Right lobe of liver (tissue), 6 donors: Measurements from ENCODE around the gene PHF21B. TPM values are rescaled to one million over a fixed set of nuclear protein-coding genes. Genes with fewer than 3 reads are reported as not detected.
A peak's percentile ranks its signal among the peaks of the same experiment; 100 is the strongest.

Experiments
- ATAC-seq, 4 donors: fragments of 200-7000 bp; cut with Tn5 transposase; one replicate each; pipeline ENCODE4 v1.9.1; 2020; ENCODE audit warnings: mild to moderate bottlenecking in 4 of 4, moderate library complexity in 4 of 4
- DNase-seq, 3 donors: peaks; one replicate each; pipeline ENCODE4 v3.0.0-alpha.2; 2020
- H3K27ac ChIP-seq, 3 donors: fragments of 200-600 bp; one replicate each; pipeline ENCODE4 v1.8.0; 2022
- H3K27me3 ChIP-seq, 2 donors: fragments of 200-600 bp; one replicate each; pipeline ENCODE4 v1.8.0; 2022
- H3K36me3 ChIP-seq, 4 donors: fragments of 200-600 bp; sonication (generic) in 1 of 4; one replicate each; pipeline versions ENCODE4 v1.5.1 to v1.8.0; 2017 to 2022; ENCODE audit warnings: control low read depth in 1 of 4
- H3K4me1 ChIP-seq, 4 donors: fragments of 200-600 bp; sonication (generic) in 1 of 4; one replicate each; pipeline versions ENCODE4 v1.5.1 to v1.8.0; 2017 to 2022; ENCODE audit warnings: control low read depth in 1 of 4
- H3K4me3 ChIP-seq, 3 donors: fragments of 200-600 bp; one replicate each; pipeline ENCODE4 v1.8.0; 2022
- H3K9me3 ChIP-seq, 4 donors: fragments of 200-600 bp; sonication (generic) in 1 of 4; one replicate each; pipeline versions ENCODE4 v1.5.1 to v1.8.0; 2017 to 2022; ENCODE audit warnings: control low read depth in 1 of 4
- POLR2A ChIP-seq: fragments of 450-650 bp; IDR thresholded peaks from one replicate; pipeline ENCODE4 v1.6.1; 2017; ENCODE audit warnings: antibody characterized with exemption, mild to moderate bottlenecking
- WGBS: methylation state at CpG from one replicate; pipeline ENCODE4 v1.1.6; 2018; ENCODE audit warnings: low coverage, low lambda C conversion rate; ENCODE audit not compliant: insufficient coverage; ENCODE audit errors: missing lambda C conversion rate; 5-methylcytosine and 5-hydroxymethylcytosine counted together
- intact Hi-C, 2 donors: fragments of 100-400 bp; cut with DNase I; formaldehyde crosslinking; loops; one replicate each; pipeline versions ENCODE4 v1.11.2 to v1.14.1; 2022
- long read RNA-seq: library from polyadenylated mRNA; unstranded; transcript quantifications from one replicate; pipeline ENCODE4 v2.0.0, GENCODE V29; 2019
- total RNA-seq, 6 experiments: library from RNA; depleted of rRNA in 2 of 6; stranded (reverse); fragments of >200 nt in 2 of 6; fragmentation: NEBNext Ultra II Directional in 3 of 6; extraction: Animal tissue kit (Norgen Biotek cat#: 25700) in 3 of 6; gene quantifications; one replicate each; pipeline versions ENCODE4 v1.1.0 to v1.2.4, GENCODE V29; 2016 to 2023
- TF ChIP-seq, protein P1 (sequence below), 4 donors: fragments of 200-600 bp in 3 of 4; fragments of 450-650 bp in 1 of 4; IDR thresholded peaks; one replicate each; pipeline versions ENCODE4 v1.5.1 to v1.8.0; 2016 to 2022; ENCODE audit warnings: antibody characterized with exemption in 4 of 4, mild to moderate bottlenecking in 2 of 4
- donor health status: DM: no; HTN: yes; CAD: no.
- donor health status: DM: no; HTN: no; CAD: no.
- donor health status: DM: no; HTN: no; CAD: no.
- donor health status: DM: no; HTN: yes; CAD: no.
- donor health status: DM: no; HTN: yes; CAD: no.

The PHF21B gene
- not detected for total RNA-seq
- long read RNA-seq: 0 reads

DNA sequence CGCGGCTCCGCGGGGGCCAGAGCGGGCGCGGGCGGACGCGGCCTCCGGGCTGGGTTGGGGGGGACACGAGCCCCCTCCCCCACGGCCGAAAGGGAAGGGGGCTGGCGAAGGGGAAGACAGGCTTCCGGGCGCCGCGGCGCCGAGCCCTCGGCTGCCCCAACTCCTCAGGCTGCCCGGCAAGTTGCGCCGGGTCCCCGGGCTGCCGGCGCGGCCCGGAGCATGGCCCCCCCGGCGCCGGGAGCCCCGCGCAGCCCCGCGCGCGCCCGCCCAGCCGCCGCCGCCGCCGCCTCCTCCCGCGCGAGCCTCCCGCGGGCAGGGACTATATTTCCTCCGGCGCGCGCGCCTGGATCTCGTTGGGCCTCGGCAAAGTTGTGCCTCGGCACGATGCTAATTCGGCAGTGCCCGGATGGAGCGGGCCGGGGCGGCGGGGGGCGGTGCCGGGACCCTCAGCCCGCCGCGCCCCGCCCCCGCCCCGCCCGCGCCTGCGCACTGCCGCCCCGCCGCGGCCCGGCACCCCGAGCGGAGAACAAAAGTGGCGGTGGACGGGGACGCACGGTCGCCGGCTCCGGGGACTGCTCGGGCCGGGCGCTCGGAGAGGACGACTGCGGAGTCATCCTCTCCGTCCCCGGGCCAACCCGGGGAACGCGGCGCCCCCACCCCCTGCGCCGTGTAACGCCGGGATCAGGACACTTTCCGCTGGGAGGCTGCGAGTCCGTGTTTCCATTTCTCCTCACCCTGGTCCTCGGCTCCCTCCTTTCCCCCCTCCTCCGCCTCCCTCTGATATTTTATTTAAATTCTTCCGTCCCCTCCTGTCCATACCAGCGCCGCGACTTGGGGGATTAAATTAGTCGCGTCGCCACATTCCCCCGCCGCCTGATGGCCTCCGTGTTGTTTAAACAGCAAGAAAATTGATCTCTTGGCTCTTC lies at the start of gene PHF21B:
Gene PHF21B (minus strand): TSS at position 400 of the 926 bp plus-strand sequence. CDS start 456 bp downstream, outside the sequence.
- Histone ChIP-seq H3K4me1 (peaks cover 0 to 12% (median 0%) of the 10 kb centered on the region in 4 donors), H3K27ac (no peak within 1 kb of the TSS), H3K36me3 (no peaks in the 10 kb centered on the region), H3K4me3 (peak within 1 kb of the TSS; percentile 21 to 38 (median 21)), H3K27me3 (peaks cover 0 to 42% of the 10 kb centered on the region in 2 donors), H3K9me3 (no peaks in the 10 kb centered on the region)
- 3% methylated on average over 13 of the region's 121 CpGs for WGBS
- ATAC-seq: no peak
- intact Hi-C loops: no loop called here
- TF ChIP-seq, protein P1, sequence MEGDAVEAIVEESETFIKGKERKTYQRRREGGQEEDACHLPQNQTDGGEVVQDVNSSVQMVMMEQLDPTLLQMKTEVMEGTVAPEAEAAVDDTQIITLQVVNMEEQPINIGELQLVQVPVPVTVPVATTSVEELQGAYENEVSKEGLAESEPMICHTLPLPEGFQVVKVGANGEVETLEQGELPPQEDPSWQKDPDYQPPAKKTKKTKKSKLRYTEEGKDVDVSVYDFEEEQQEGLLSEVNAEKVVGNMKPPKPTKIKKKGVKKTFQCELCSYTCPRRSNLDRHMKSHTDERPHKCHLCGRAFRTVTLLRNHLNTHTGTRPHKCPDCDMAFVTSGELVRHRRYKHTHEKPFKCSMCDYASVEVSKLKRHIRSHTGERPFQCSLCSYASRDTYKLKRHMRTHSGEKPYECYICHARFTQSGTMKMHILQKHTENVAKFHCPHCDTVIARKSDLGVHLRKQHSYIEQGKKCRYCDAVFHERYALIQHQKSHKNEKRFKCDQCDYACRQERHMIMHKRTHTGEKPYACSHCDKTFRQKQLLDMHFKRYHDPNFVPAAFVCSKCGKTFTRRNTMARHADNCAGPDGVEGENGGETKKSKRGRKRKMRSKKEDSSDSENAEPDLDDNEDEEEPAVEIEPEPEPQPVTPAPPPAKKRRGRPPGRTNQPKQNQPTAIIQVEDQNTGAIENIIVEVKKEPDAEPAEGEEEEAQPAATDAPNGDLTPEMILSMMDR (IDR thresholded peaks at IDR 0.05): no peak
- no peak for TF ChIP-seq POLR2A
- peak in 1 of 3 donors; percentile 38 for DNase-seq

DNA sequence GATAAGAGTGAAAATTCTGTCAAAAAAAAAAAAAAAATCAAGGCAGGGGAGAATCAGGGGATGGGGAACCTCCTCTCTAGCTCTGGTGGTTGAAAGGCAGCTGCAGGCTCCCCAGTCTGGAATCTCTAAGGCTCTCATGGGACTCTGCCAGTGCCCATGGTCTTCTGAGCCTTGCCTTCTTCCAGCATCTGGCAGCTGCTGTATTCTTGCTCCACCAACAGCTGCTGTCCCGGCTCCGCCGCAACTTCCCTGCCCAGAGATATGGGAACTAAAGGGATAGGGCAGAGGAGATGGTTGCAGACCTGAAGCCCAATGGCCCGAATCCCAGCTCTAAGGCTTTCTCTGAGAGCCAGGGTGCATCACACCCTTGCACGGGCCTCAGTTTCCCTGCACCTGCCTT lies 49.5 kb upstream of the PHF21B start:
- ATAC-seq (no peak), DNase-seq (no peak)
- H3K36me3 ChIP-seq: no peaks in the 10 kb centered on the region
- H3K27me3 ChIP-seq: no peaks in the 10 kb centered on the region
- H3K4me3 ChIP-seq: no peak overlapping the region
- 85% methylated on average over 4 of the region's 5 CpGs for WGBS
- TF ChIP-seq, protein P1 (IDR thresholded peaks at IDR 0.05): no peak
- no peak for TF ChIP-seq POLR2A
- H3K27ac ChIP-seq: no peak overlapping the region
- intact Hi-C loops: no loop called here
- no peaks in the 10 kb centered on the region for H3K4me1 ChIP-seq
- no peaks in the 10 kb centered on the region for H3K9me3 ChIP-seq

DNA sequence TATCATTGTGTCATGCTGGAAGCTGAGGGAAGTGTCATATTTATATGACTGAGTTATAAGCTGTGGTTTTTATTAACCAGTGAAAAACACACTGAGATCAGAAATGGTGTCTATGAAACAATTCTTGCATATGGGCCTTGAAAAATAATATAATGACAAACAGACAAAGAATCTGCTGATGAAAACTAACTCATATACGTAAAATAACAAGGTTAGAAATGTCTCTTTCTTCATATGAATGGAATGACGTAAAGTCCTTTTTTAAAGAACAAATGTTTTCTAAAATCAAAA lies 48.8 kb upstream of the PHF21B start:
- WGBS: 64% methylated on average over 2 of the region's 2 CpGs
- Histone ChIP-seq H3K4me3 (no peak overlapping the region), H3K4me1 (no peaks in the 10 kb centered on the region), H3K27me3 (no peaks in the 10 kb centered on the region), H3K27ac (no peak overlapping the region), H3K9me3 (no peaks in the 10 kb centered on the region), H3K36me3 (no peaks in the 10 kb centered on the region)
- ATAC-seq: no peak
- intact Hi-C loops: no loop called here
- DNase-seq: no peak
- TF ChIP-seq, protein P1 (IDR thresholded peaks at IDR 0.05): no peak
- TF ChIP-seq POLR2A: no peak

DNA sequence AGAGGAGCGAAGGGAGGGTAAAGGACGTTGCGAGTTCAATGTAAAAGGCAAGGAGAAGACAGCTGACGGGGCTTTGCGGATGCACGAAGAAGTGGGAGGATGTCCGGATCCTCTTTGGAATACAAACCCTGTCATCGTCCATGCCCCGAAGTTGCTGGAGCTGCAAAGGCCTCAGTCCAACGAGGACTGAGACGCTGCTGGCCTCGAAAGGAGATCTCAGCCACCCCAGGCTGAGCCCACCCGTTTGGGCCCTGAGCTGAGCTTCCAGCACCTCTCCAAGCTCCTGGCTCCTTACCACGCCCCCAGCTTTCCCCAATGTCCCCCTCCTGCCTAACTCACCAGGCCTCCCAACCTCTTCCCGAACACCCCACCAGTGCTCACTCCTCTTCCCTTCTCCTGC lies 46.1 kb upstream of the PHF21B start:
- WGBS: 68% methylated on average over 11 of the region's 15 CpGs

More for the DNA sequence above, 46.1 kb upstream of the PHF21B start:
- no peak for TF ChIP-seq POLR2A
- TF ChIP-seq, protein P1 (IDR thresholded peaks at IDR 0.05): no peak
- Histone ChIP-seq H3K9me3 (no peaks in the 10 kb centered on the region), H3K4me1 (no peaks in the 10 kb centered on the region), H3K27me3 (no peaks in the 10 kb centered on the region), H3K27ac (no peak overlapping the region), H3K36me3 (no peaks in the 10 kb centered on the region), H3K4me3 (no peak overlapping the region)
- no peak for DNase-seq
- ATAC-seq: no peak
- intact Hi-C loops: no loop called here
